SK-N-MC (cell line): ENCODE results near the gene MOB1B.
"Not testable (repeated sequence)": the region's sequence is repeated elsewhere in the genome, so short reads cannot be mapped to it uniquely, and the experiment has no call there.

Experiments
- EZH2 ChIP-seq: fragments of 200-600 bp; sonication (generic); IDR thresholded peaks from one replicate; pipeline ENCODE4 v1.6.1; 2017; ENCODE audit warnings: antibody characterized with exemption
- FOXP2 ChIP-seq: optimal IDR thresholded peaks from 2 replicates; pipeline ENCODE3; 2011; ENCODE audit warnings: mild to moderate bottlenecking, moderate library complexity; ENCODE audit not compliant: insufficient read depth; ENCODE audit errors: extremely low read length, control extremely low read depth
- POLR2AphosphoS5 ChIP-seq: IDR thresholded peaks from 2 replicates; pipeline ENCODE4 v1.6.1; 2012; ENCODE audit warnings: mild to moderate bottlenecking, low read depth, low read length, borderline replicate concordance

- TF ChIP-seq EZH2, FOXP2, POLR2AphosphoS5: not testable (repeated sequence)
These were observed 97.5 kb downstream of the MOB1B start for GRCh38 chr4:70999639-71000038.
